HG02763 (cell line): ENCODE data around the gene HEATR5A.
"Not testable (repeated sequence)": the region's sequence is repeated elsewhere in the genome, so short reads cannot be mapped to it uniquely, and the experiment has no call there.

Source experiments
- ATAC-seq: cut with Tn5 transposase; IDR thresholded peaks from one replicate; pipeline ENCODE4 v1.9.1; 2021; ENCODE audit warnings: mild to moderate bottlenecking, moderate library complexity; ENCODE audit not compliant: unreplicated experiment

Gene HEATR5A

DNA sequence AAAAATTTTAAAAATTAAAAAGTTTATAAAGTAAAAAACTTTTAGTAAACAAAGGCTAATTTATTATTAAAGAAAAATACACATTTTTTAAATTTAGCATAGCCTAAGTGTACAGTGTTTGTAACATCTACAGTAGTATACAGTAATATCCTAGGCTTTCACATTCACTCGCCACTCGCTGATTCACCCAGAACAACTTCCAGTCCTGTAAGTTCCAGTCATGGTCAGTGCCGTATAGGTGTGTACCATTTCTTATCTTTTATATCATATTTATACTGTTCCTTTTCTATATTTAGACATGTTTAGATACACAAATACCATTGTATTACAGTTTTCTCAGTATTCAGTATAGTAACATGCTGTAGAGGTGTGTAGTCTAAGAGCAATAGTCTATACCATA is 28.9 kb downstream of the HEATR5A start:
- ATAC-seq: no peak

DNA sequence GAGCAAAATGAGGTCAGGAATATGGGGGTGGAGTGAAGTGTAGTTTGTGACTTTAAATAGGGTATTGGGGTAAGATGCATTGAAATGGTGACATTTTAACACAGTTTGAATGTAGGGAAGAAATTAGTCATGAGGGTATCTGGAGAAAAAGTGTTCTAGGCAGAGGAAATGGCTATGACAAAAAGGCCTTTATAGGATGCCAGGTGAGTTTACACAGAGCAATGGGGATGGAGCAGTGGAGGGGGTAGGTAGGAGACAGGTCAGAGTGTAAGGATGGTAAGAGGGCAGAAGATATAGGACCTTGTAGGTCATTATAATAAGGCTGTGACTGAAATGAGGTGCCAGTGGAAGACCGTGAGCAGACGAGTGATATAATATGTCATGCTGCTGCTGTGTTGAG is 30.4 kb downstream of the HEATR5A start:
- no peak for ATAC-seq

DNA sequence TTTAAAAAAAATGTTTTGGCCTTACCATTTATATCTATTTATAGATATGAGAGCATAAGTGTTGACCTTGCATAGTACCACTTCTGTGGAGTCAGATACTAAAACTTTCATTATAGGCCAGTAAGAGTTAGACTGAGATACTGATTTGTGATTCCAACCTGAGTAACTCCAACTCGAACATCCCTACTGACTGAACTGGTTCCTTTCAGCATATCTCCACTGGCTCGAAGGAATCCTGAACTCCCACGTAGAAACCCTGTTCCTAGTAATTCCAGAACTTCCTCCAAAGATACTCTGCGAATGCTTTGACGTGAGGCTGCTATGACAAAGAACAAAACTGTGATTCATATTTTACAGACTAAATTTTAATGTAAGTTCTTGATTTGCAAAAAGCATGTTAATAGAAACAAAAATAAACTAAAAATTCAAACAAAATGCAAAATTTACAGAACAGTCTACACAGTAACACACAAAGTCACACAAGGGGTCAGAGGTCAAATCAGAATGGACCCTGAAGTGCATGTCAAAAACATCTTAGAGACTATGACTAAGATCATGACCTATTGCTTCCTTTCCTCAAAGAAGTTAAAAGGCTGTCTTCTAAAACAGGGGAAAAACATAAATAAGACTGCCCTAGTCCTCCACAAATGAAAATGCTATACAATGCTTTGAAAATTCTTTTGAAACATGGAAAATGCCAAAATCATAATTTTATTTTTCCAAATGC is 31.5 kb downstream of the HEATR5A start:
- ATAC-seq: no peak

DNA sequence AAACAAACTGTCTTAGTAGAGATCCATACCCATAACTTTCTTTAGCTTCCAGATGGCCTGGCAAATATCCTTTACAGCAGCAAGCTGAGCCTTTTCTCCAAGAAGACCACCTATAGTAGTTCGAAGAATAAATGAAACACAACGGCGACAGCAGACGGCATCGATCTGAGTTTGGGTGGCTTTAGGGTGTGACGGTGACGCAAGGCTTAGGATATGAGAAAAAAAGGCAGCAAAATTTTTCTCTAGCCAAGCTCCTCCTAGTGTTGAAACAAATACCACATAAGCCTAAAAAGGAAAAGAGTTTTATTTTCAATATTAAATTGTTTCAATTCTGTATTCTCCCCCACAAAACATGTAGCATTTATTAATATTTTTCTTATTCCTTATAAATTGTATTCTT is 33.3 kb downstream of the HEATR5A start:
- ATAC-seq: no peak

DNA sequence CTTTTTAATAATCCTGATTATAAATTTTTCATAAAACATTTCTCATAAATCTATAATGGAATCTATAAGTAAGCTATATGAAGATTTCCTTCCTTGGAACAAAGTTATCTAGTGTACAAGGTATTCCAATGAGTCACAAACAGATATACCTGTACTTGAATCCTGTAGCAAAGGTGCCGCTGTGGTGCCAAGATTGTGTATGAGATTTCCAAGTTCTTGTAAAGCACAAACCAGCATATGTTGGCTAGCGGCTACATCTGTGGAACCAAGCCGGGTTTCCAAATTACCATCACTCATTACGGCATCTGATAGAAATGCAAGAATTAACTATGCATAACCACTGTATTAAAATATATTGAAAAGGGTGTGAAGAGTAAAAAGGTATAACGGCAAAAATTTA is 34.1 kb downstream of the HEATR5A start:
- no peak for ATAC-seq

DNA sequence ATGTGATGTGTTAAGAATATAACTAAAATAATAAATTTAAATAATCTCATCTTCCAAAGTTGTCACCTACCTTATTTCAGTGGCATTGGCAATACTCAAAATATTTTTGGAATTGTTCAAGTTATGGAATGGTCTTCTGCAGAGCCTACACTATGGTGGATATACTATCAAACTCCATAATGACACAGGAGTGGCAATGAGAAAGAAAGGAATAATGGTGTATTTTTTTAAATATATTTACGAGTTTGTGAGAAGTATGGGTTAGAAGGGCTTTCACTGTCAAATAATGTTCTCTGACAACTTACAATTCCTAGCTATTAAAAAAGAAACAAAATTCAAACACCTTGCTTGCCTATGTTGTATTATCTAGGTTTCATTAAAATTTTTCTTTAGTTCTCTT is 38.1 kb downstream of the HEATR5A start:
- ATAC-seq: no peak

DNA sequence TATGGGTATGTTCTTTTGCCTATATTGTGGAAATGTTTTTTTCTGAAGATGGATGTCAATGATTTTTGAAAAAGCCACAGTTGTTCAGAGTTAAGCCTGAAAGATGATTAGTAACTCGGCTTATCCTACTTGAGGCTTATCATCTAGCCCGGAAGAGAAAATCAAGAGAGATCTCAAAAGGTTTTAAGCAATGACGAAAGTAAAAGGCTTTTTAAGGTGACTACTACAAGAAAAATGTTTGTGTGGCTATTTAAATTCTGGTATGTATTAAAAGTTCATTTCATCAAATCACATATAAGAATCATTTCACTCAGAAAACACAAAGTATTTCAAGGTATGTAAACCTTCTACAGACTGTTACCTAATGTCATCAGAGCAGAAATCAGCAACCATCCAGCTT is 40.2 kb downstream of the HEATR5A start:
- ATAC-seq: no peak

DNA sequence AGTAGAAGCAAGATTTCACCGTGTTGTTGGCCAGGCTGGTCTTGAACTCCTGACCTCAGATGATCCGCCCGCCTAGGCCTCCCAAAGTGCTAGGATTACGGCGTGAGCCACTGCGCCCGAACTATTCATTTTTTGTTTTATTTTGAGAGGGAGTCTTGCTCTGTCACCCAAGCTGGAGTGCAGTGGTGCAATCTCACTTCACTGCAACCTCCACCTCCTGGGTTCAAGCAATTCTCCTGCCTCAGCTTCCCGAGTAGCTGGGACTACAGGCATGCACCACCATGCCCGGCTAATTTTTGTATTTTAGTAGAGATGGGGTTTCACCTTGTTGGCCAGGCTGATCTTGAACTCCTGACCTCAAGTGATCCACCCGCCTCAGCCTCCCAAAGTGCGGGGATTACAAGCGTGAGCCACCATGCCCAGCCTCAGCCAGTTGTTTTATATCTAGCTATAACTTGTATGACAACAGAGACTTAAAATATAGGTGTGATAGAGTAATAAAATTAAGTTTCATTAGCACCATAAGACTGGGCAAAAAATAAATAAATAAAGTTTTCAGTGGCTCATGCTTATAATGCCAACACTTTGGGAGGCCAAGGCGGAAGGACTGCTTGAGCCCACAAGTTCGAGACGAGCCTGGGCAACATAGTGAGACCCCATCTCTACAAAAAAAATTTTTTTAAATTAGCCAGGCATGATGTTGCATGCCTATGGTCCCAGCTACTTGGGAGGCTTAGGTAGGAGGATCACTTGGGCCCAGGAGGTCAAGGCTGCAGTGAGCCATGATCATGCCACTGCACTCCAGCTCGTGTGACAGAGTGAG is 41.0 kb downstream of the HEATR5A start:
- ATAC-seq: not testable (repeated sequence)

DNA sequence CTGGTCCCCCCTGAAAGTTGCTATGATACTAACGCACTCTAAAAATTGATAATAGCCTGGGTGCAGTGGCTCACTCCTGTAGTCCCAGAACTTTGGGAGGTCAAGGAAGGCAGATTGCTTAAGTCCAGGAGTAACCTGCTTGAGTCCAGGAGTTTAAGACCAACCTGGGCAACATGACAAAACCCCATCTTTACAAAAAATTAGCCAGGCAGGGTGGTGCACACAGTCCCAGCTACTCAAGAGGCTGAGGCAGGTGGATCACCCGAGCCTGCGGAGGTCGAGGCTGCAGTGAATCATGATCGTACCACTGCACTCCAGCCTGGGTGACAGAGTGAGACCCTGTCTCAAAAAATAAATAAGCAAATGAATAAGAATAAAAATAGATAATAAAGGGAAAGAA is 42.9 kb downstream of the HEATR5A start:
- ATAC-seq: no peak

DNA sequence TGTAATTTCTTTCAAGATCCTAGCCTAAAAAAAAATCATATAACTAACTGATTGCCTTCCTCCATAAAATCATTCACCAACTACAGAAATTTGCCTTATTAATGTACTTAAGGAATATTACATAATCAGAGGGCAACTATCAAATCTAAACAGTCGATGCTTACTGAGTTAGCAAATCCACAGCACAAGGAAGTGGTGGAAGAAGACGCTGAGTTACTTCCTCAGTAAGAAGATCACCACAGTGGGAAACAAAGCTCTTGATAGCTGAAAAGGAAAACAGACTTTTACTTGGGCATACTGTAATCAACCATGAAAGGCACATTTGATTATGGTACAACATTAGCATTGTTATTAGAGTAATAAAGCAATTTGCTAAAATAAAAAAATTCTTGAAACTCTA is 48.7 kb downstream of the HEATR5A start:
- no peak for ATAC-seq

DNA sequence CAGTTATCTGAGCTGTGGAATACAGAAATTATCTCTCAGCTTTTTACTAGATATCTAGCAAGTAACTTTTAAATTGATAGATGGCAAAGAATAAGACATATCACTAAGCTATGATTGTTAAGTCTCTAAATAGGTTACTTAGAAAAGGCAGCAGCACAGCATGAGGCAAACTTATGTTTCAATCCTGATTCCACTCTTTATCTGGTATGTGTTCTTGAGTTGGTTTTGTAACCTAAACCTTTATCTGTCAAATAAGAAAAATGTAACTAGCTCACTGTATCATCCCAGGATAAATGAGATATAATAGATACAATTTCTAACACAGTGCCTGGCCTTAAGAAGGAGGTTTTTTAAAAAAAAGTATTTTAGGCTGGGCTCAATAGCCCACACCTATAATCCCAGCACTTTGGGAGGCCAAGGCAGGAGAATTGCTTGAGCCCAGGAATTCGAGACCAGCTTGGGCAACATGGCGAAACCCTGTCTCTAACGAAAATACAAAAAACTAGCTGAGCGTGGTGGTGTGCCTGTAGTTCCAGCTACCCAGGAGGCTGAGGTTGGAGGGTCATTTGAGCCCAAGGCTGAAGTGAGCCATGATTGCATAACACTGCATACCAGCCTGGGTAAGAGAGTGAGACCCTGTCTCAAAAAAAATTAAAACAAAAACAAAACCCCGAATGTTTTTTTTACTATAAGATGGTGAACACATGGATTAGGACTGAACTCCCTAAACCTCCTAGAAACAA is 56.8 kb downstream of the HEATR5A start:
- no peak for ATAC-seq

DNA sequence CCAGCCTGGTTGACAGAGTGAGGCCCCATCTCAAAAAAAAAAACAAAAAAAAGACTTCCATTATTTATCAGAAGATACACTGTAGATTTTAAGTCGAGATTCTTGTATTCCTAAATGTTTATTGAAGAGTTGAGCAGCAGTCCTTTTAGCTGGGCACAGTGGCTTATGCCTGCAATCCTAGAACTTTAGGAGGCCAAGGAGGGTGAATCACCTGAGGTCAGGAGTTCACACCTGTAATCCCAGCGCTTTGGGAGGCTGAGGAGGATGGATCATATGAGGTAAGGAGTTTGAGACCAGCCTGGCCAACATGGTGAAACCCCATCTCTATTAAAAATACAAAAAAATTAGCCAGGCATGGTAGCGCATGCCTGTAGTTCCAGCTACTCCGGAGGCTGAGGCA is 57.6 kb downstream of the HEATR5A start:
- no peak for ATAC-seq

DNA sequence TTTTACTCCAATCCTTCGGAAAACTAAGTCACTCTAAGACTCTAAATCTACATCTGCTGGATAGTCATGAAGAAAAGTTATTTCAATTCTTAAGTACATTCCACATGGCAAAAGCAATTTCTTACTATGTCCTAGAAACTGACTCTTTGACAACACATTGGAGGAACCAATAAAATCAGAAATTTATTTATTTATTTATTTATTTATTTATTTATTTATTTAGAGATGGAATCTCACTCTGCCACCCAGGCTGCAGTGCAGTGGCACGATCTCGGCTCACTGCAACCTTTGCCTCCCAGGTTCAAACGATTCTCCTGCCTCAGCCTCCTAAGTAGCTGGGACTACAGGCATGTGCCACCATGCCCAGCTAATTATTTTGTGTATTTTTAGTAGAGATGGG is 58.6 kb downstream of the HEATR5A start:
- not testable (repeated sequence) for ATAC-seq

DNA sequence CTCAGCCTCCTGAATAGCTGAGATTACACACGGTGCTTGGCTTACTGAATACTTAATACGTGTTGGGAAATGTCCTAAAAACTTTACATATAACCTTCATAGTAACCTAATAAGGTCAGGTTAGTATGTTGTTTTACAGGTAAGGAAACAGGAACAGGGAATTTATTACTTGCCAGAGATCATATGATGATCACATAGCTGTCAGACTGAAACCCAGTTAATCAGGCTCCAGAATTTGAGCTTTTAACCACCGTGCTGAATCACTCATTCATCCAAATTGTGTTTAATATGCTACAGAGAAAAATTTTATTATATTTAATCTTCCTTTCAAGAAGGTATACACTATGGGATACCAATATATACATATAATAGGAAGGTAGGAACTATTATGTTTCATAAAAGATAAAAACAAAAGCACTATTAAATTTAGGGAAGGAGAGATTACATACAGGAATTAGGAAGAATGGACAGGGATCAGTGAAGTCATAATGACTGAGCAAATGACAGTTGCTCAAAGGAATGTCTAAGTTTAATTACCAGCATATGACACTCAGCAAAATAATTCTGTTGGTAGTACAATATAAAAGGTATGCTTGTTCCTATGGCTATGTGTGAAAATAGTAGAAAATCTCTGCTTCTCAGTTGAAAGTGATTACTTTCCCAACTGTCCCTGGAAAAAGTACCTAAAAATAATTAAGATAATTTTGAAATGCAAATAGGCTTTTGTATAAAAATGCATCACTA is 59.3 kb downstream of the HEATR5A start:
- no peak for ATAC-seq

DNA sequence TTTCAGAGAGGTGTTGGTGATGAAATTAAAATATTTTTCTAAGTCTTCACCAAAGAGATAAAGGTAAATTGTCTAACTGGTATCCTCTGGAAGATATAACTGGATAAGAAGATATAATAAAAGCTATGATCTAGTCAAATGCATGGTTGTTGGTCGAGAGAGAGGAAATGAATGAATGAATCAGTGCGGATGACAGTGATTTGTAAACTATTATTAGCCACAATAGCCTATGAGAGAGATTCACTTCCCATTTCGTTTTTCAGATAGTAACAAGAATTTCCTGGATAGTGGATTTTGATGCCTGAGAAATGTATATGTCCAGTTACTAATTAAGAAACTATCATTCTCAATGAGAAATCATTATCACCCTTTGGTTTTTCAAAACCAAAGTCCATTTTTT is 63.1 kb downstream of the HEATR5A start:
- ATAC-seq: no peak

DNA sequence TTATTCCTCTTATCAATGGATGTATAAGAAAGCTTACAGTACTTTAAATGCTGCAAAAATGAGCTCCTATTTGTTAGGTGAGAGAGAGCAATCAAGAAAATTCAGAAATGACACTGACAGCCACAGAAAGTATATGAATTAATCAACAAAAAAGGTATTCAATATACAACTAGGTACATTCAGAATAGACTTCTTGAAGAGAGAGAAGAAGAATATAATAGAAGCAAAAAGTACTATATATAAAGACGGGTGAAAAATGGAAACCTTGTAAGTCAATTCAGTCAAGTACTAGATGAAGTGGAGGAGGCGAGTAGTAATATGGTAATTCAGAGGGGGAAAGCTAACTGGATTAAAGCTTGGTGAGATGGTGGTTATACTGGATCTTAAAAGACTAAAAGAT is 74.3 kb downstream of the HEATR5A start:
- ATAC-seq: no peak

DNA sequence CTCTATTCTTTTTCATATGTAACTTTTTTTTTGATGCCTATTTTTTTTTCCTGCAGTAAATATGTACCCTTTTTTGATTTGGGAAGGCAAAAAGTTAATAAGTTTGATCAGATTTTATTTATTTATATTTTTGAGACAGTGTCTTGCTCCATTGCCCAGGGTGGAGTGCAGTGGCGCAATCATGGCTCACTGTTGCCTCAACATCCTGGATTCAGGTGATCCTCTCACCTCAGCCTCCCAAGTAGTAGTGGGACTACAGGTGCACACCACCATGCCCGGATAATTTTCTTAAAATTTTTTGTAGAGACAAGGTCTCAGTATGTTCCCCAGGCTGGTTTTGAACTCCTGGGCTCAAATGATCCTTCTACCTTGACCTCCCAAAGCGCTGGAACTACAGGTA is 79.1 kb downstream of the HEATR5A start:
- no peak for ATAC-seq

DNA sequence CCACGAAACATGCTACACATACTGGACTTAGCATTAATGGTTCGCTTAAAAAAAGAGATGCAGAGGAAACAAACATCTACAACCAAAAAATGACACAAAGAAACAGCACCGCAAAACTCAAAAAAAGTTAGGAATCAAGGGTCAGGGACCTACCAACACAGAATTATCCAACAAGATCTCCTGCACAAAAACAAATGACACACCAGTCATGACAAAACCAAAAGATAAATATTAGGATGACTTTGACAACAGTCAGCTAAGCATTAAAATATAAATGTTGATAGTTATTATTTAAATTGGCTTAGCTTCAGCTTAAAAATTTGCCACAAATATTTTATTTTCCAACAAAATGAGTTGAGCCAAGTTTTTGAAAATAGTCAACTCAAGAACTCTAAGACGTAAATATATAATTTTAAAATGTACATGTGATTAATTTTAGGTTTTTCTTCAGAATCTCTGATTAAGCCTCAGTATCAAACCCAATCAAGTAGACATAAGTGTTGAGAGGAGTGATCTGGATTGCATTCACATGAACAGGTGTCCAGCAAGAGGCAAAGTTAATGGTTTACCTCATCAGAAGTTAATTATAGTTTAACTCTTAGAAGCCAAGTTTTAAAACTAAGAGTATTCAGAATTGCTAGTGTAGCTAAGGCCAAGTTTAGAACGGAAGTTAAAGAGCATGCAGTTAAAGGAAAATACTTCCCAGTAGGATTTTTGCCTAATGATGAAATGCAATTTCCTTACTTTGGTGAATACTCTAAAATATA is 79.9 kb downstream of the HEATR5A start:
- ATAC-seq: no peak

DNA sequence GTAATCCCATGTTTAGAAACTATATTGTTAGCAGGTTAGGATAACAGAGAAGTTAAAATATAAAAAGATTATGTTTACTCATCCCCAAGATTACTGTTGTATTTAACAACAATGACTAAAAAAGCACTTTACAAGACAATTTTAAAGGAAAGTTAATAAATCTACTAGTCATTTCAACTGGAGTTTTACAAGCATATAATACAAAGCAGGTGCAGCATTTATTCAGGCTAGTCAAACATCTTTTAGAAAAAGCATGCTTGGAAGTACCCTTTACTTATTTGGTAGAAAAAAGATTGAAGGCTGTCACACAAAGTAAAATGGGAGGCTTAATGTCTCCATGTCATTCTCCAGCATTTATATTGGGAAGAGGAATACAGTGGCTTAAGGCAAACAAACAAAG is 80.6 kb downstream of the HEATR5A start:
- ATAC-seq: no peak

DNA sequence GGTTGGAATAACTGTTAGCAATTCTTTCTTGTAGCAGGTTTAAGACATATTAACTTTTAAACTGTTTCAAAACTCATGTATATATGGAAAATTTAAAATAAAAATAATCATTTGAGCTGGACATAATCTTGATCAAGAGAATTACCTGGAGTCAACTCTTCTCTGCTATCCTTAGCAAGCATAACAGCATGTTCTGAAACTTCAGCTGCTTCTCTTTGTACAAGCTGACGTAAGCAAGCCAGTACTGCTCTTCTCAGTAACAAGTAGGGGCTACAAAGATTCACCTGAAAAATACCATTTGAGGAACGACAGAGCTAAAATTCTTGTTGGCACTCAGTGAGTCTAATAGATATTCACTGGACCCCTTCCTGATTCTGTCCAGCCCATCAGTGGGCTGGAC is 83.0 kb downstream of the HEATR5A start:
- no peak for ATAC-seq
